WTC11 (cell line): Measurements from ENCODE around the gene CNDP1. TPM values are rescaled to one million over a fixed set of nuclear protein-coding genes. Genes with fewer than 3 reads are reported as not detected.

Experiments
- ATAC-seq: fragments of 200-7000 bp; cut with Tn5 transposase; 2 replicates; pipeline ENCODE4 v1.10.0; 2021; ENCODE audit warnings: mild to moderate bottlenecking, moderate library complexity
- CTCF ChIA-PET: fragments of 300-600 bp; sonication (Branson Sonifier 250); formaldehyde crosslinking; loops from one replicate; lab custom pipeline; 2021; ENCODE audit warnings: antibody characterized with exemption; lab: Charles Lee
- POLR2A ChIA-PET: fragments of 350-600 bp; sonication (Branson Sonifier 250); formaldehyde crosslinking; loops from one replicate; lab custom pipeline; 2021; ENCODE audit warnings: antibody characterized with exemption; lab: Charles Lee
- DNase-seq: peaks from one replicate; pipeline ENCODE4 v3.0.0; 2021; ENCODE audit warnings: low spot score
- H3K27ac Mint-ChIP-seq: 2 replicates; pipeline ENCODE4 v1.8.0; 2021; ENCODE audit warnings: mixed read lengths
- H3K27me3 Mint-ChIP-seq: 2 replicates; pipeline ENCODE4 v1.8.0; 2021; ENCODE audit warnings: low read depth, mild to moderate bottlenecking, moderate library complexity, mixed read lengths
- H3K36me3 Mint-ChIP-seq: 2 replicates; pipeline ENCODE4 v1.8.0; 2021; ENCODE audit warnings: mixed read lengths
- H3K4me1 Mint-ChIP-seq: 2 replicates; pipeline ENCODE4 v1.8.0; 2022; ENCODE audit warnings: mixed read lengths
- H3K4me3 Mint-ChIP-seq: 2 replicates; pipeline ENCODE4 v1.8.0; 2021; ENCODE audit warnings: mild to moderate bottlenecking, moderate library complexity, mixed read lengths
- H3K9me3 Mint-ChIP-seq: 2 replicates; pipeline ENCODE4 v1.8.0; 2021; ENCODE audit warnings: mixed read lengths
- ATF2 ChIP-seq: sonication (generic); formaldehyde crosslinking; IDR thresholded peaks from 2 replicates; pipeline ENCODE4 v1.8.1; 2022; ENCODE audit warnings: low read depth, missing genetic modification reagents, borderline replicate concordance
- ATF6 ChIP-seq: sonication (generic); formaldehyde crosslinking; IDR thresholded peaks from 2 replicates; pipeline ENCODE4 v1.8.1; 2023; ENCODE audit warnings: mild to moderate bottlenecking, missing genetic modification reagents
- CBFB ChIP-seq: sonication (generic); formaldehyde crosslinking; IDR thresholded peaks from 2 replicates; pipeline ENCODE4 v1.8.1; 2022; ENCODE audit warnings: mild to moderate bottlenecking, low read depth, missing genetic modification reagents
- E2F5 ChIP-seq: sonication (generic); formaldehyde crosslinking; IDR thresholded peaks from 2 replicates; pipeline ENCODE4 v1.8.1; 2022; ENCODE audit warnings: mild to moderate bottlenecking, moderate library complexity, missing genetic modification reagents
- EMX1 ChIP-seq: fragments of 250-450 bp; sonication (Bioruptor Pico); IDR thresholded peaks from 2 replicates; pipeline ENCODE4 v1.8.0; 2021; ENCODE audit warnings: mild to moderate bottlenecking
- ETV6 ChIP-seq: sonication (generic); formaldehyde crosslinking; IDR thresholded peaks from 2 replicates; pipeline ENCODE4 v1.8.1; 2022; ENCODE audit warnings: mild to moderate bottlenecking, missing genetic modification reagents
- FOXK1 ChIP-seq: sonication (generic); formaldehyde crosslinking; IDR thresholded peaks from 2 replicates; pipeline ENCODE4 v1.8.0; 2022; ENCODE audit warnings: mild to moderate bottlenecking, moderate library complexity, missing genetic modification reagents
- FOXP1 ChIP-seq: sonication (generic); formaldehyde crosslinking; IDR thresholded peaks from 2 replicates; pipeline ENCODE4 v1.8.0; 2022; ENCODE audit warnings: missing genetic modification reagents, mild to moderate bottlenecking, moderate library complexity, borderline replicate concordance
- GABPB1 ChIP-seq: sonication (generic); formaldehyde crosslinking; IDR thresholded peaks from 2 replicates; pipeline ENCODE4 v1.8.1; 2023; ENCODE audit warnings: mild to moderate bottlenecking, missing genetic modification reagents
- GRHL2 ChIP-seq: fragments of 250-450 bp; sonication (Bioruptor Pico); IDR thresholded peaks from 2 replicates; pipeline ENCODE4 v1.8.0; 2022; ENCODE audit warnings: mild to moderate bottlenecking, moderate library complexity; ENCODE audit not compliant: insufficient replicate concordance, severe bottlenecking
- JUN ChIP-seq: sonication (generic); formaldehyde crosslinking; IDR thresholded peaks from 2 replicates; pipeline ENCODE4 v1.8.0; 2023; ENCODE audit warnings: mild to moderate bottlenecking, missing genetic modification reagents
- MAX ChIP-seq: sonication (generic); formaldehyde crosslinking; IDR thresholded peaks from 2 replicates; pipeline ENCODE4 v1.8.0; 2022; ENCODE audit warnings: mild to moderate bottlenecking, missing genetic modification reagents
- NFATC4 ChIP-seq: fragments of 250-450 bp; sonication (Bioruptor Pico); IDR thresholded peaks from 2 replicates; pipeline ENCODE4 v1.9.0; 2021; ENCODE audit warnings: mild to moderate bottlenecking
- NFE2L1 ChIP-seq: sonication (generic); formaldehyde crosslinking; IDR thresholded peaks from 2 replicates; pipeline ENCODE4 v1.8.1; 2023; ENCODE audit warnings: missing genetic modification reagents
- NR1H2 ChIP-seq: sonication (generic); formaldehyde crosslinking; IDR thresholded peaks from 2 replicates; pipeline ENCODE4 v1.9.0; 2021; ENCODE audit warnings: mild to moderate bottlenecking, moderate library complexity, missing genetic modification reagents
- NR2C2 ChIP-seq: sonication (generic); formaldehyde crosslinking; IDR thresholded peaks from 2 replicates; pipeline ENCODE4 v1.8.0; 2022; ENCODE audit warnings: mild to moderate bottlenecking, missing genetic modification reagents
- NR3C1 ChIP-seq: sonication (generic); formaldehyde crosslinking; conservative IDR thresholded peaks from 2 replicates; pipeline ENCODE4 v1.8.1; 2023; ENCODE audit warnings: low read depth, mild to moderate bottlenecking, missing genetic modification reagents
- PREB ChIP-seq: sonication (generic); formaldehyde crosslinking; IDR thresholded peaks from 2 replicates; pipeline ENCODE4 v1.8.1; 2022; ENCODE audit warnings: mild to moderate bottlenecking, missing genetic modification reagents, moderate library complexity, borderline replicate concordance
- RORB ChIP-seq: fragments of 250-450 bp; sonication (Bioruptor Pico); IDR thresholded peaks from 2 replicates; pipeline ENCODE4 v1.9.0; 2021; ENCODE audit warnings: mild to moderate bottlenecking
- TEAD4 ChIP-seq: sonication (generic); formaldehyde crosslinking; IDR thresholded peaks from 2 replicates; pipeline ENCODE4 v1.8.0; 2022; ENCODE audit warnings: mild to moderate bottlenecking, missing genetic modification reagents
- USF1 ChIP-seq: sonication (generic); formaldehyde crosslinking; IDR thresholded peaks from 2 replicates; pipeline ENCODE4 v1.8.0; 2022; ENCODE audit warnings: mild to moderate bottlenecking, missing genetic modification reagents
- ZMAT4 ChIP-seq: fragments of 250-450 bp; sonication (Bioruptor Pico); IDR thresholded peaks from 2 replicates; pipeline ENCODE4 v1.9.0; 2021; ENCODE audit warnings: mild to moderate bottlenecking
- ZNF232 ChIP-seq: sonication (generic); formaldehyde crosslinking; IDR thresholded peaks from 2 replicates; pipeline ENCODE4 v1.8.0; 2022; ENCODE audit warnings: mild to moderate bottlenecking, missing genetic modification reagents
- ZNF425 ChIP-seq: fragments of 250-450 bp; sonication (Bioruptor Pico); conservative IDR thresholded peaks from 2 replicates; pipeline ENCODE4 v1.9.0; 2021; ENCODE audit warnings: mild to moderate bottlenecking
- total RNA-seq: library from RNA; stranded (reverse); gene quantifications from 3 replicates; pipeline ENCODE4 v1.2.3, GENCODE V29; 2021

CNDP1 gene
- total RNA-seq, 1 experiment from 2014 or later = 0.28 TPM

- TF ChIP-seq ZNF425 (CRISPR knock-in tag) = no peak
- TF ChIP-seq ETV6 (CRISPR knock-in tag) = no peak
- TF ChIP-seq USF1 = 0 out of 2 replicates have a peak, but pooled peaks have one; percentile 12
- TF ChIP-seq FOXP1 (CRISPR knock-in tag) = peak; percentile 85; the same call in 1 of the 2 replicates
- no peak for TF ChIP-seq ATF2
- TF ChIP-seq GRHL2 (CRISPR knock-in tag) = no peak
- 0 out of 2 replicates have a peak, but pooled peaks have one; percentile 36 for TF ChIP-seq NFE2L1 (CRISPR knock-in tag)
These were observed 64.2 kb downstream of the CNDP1 start (continued) for GRCh38 chr18:74598350-74599001.

GRCh38 chr18:74604361-74604760 lies 70.1 kb downstream of the CNDP1 start:
- POLR2A ChIA-PET = no interaction called here
- no peak for TF ChIP-seq RORB (CRISPR knock-in tag)
- no peak for TF ChIP-seq E2F5 (CRISPR knock-in tag)
- no peak for TF ChIP-seq ZMAT4 (CRISPR knock-in tag)
- no peak for TF ChIP-seq NR3C1 (CRISPR knock-in tag)
- TF ChIP-seq TEAD4 = no peak
- no peak for TF ChIP-seq NFATC4
- no peak for TF ChIP-seq NR1H2 (CRISPR knock-in tag)
- DNase-seq = no peak
- no peak overlapping the region for H3K27ac Mint-ChIP-seq
- no peaks in the 10 kb centered on the region for H3K27me3 Mint-ChIP-seq
- H3K9me3 Mint-ChIP-seq = no peaks in the 10 kb centered on the region
- peaks cover 5% of the 10 kb centered on the region; the same call in 1 of the 2 replicates for H3K4me1 Mint-ChIP-seq
- CTCF ChIA-PET = no interaction called here
- no peak overlapping the region for H3K4me3 Mint-ChIP-seq
- no peak for ATAC-seq
- H3K36me3 Mint-ChIP-seq = no peaks in the 10 kb centered on the region

- H3K4me1 Mint-ChIP-seq = peaks cover 5% of the 10 kb centered on the region; the same call in 1 of the 2 replicates
- ChIA-PET CTCF (no interaction called here), POLR2A (no interaction called here)
- no peaks in the 10 kb centered on the region for H3K9me3 Mint-ChIP-seq
- ATAC-seq = no peak
- DNase-seq = no peak
- H3K4me3 Mint-ChIP-seq = no peak overlapping the region
- no peak overlapping the region for H3K27ac Mint-ChIP-seq
- H3K27me3 Mint-ChIP-seq = no peaks in the 10 kb centered on the region
- no peaks in the 10 kb centered on the region for H3K36me3 Mint-ChIP-seq
- TF ChIP-seq EMX1 (CRISPR knock-in tag) (no peak), ATF6 (CRISPR knock-in tag) (no peak), NFE2L1 (CRISPR knock-in tag) (no peak), GABPB1 (CRISPR knock-in tag) (no peak), JUN (CRISPR knock-in tag) (no peak), PREB (CRISPR knock-in tag) (no peak), MAX (CRISPR knock-in tag) (no peak), ZNF232 (CRISPR knock-in tag) (no peak), FOXK1 (CRISPR knock-in tag) (no peak), CBFB (no peak), NR2C2 (no peak)
These were observed 70.5 kb downstream of the CNDP1 start for GRCh38 chr18:74604774-74605173.
